Neural cell (in vitro differentiated cells): ENCODE results near the gene PREX1. TPM values are rescaled to one million over a fixed set of nuclear protein-coding genes. Genes with fewer than 3 reads are reported as not detected.
"Not testable (repeated sequence)": the region's sequence is repeated elsewhere in the genome, so short reads cannot be mapped to it uniquely, and the experiment has no call there.

Source experiments
- H2AFZ ChIP-seq: fragments of 200-600, 300-800 bp; sonication (generic), shearing (Covaris generic); 2 replicates; pipeline ENCODE4 v1.6.0; 2014; ENCODE audit warnings: low read depth, mild to moderate bottlenecking, antibody characterized with exemption, low read length, moderate library complexity
- H3F3A ChIP-seq: fragments of 200-600 bp; shearing (Covaris generic); 2 replicates; pipeline ENCODE4 v1.6.1; 2016; ENCODE audit warnings: mild to moderate bottlenecking, moderate library complexity, mixed read lengths, antibody characterized with exemption, low read length; ENCODE audit not compliant: insufficient read depth, poor library complexity, severe bottlenecking
- H3K27ac ChIP-seq: fragments of 200-600, 300-800 bp; sonication (generic), shearing (Covaris generic); 2 replicates; pipeline ENCODE4 v1.5.1; 2014; ENCODE audit warnings: mild to moderate bottlenecking, low read length, moderate library complexity
- H3K27me3 ChIP-seq: fragments of 300-800, 200-600 bp; sonication (generic), shearing (Covaris generic); 2 replicates; pipeline ENCODE4 v1.6.0; 2014; ENCODE audit warnings: mild to moderate bottlenecking, low read depth, low read length, moderate library complexity; ENCODE audit not compliant: insufficient read depth
- H3K36me3 ChIP-seq: fragments of 300-800, 200-600 bp; sonication (generic), shearing (Covaris generic); 2 replicates; pipeline ENCODE4 v1.5.1; 2014; ENCODE audit warnings: mild to moderate bottlenecking, antibody characterized with exemption, low read length, moderate library complexity; ENCODE audit not compliant: insufficient read depth
- H3K4me2 ChIP-seq: fragments of 300-800, 200-600 bp; sonication (generic), shearing (Covaris generic); 2 replicates; pipeline ENCODE4 v1.6.0; 2014; ENCODE audit warnings: mild to moderate bottlenecking, low read length
- H3K4me3 ChIP-seq: fragments of 300-800, 200-600 bp; sonication (generic), shearing (Covaris generic); 2 replicates; pipeline ENCODE4 v1.5.1; 2014; ENCODE audit warnings: mild to moderate bottlenecking, low read length, moderate library complexity
- H3K79me2 ChIP-seq: fragments of 200-600 bp; shearing (Covaris generic); replicated peaks from 2 replicates; pipeline ENCODE4 v1.6.0; 2014; ENCODE audit warnings: mild to moderate bottlenecking, low read length, moderate library complexity; ENCODE audit not compliant: insufficient read depth
- H3K9ac ChIP-seq: fragments of 300-800, 200-600 bp; sonication (generic), shearing (Covaris generic); 2 replicates; pipeline ENCODE4 v1.6.1; 2016; ENCODE audit warnings: mild to moderate bottlenecking, low read length, mixed read lengths
- H3K9me2 ChIP-seq: fragments of 200-600 bp; shearing (Covaris generic); 2 replicates; pipeline ENCODE4 v1.6.1; 2016; ENCODE audit warnings: mild to moderate bottlenecking, low read length, mixed read lengths; ENCODE audit not compliant: insufficient read depth
- H3K9me3 ChIP-seq: fragments of 200-600, 300-800 bp; sonication (generic), shearing (Covaris generic); 2 replicates; pipeline ENCODE4 v1.6.1; 2016; ENCODE audit warnings: mild to moderate bottlenecking, mixed run types, low read length, moderate library complexity, mixed read lengths
- H4K20me1 ChIP-seq: fragments of 200-600 bp; shearing (Covaris generic); 2 replicates; pipeline ENCODE4 v1.6.1; 2016; ENCODE audit warnings: mild to moderate bottlenecking, mixed run types; ENCODE audit not compliant: insufficient read depth
- EP300 ChIP-seq: fragments of 450-650 bp; conservative IDR thresholded peaks from 2 replicates; pipeline ENCODE4 v1.6.1; 2014; ENCODE audit warnings: antibody characterized with exemption, mild to moderate bottlenecking, moderate library complexity; ENCODE audit not compliant: poor library complexity, severe bottlenecking
- EZH2 ChIP-seq: fragments of 200-600, 300-800 bp; shearing (Covaris generic), sonication (generic); IDR thresholded peaks from 2 replicates; pipeline ENCODE4 v1.6.1; 2014; ENCODE audit warnings: antibody characterized with exemption, low read length, borderline replicate concordance, mild to moderate bottlenecking; ENCODE audit not compliant: insufficient read depth, poor library complexity, severe bottlenecking
- MXI1 ChIP-seq: fragments of 450-650 bp; conservative IDR thresholded peaks from 2 replicates; pipeline ENCODE4 v1.6.1; 2014; ENCODE audit warnings: antibody characterized with exemption, mild to moderate bottlenecking; ENCODE audit not compliant: poor library complexity, severe bottlenecking
- POLR2AphosphoS5 ChIP-seq: IDR thresholded peaks from 2 replicates; pipeline ENCODE4 v1.6.1; 2012
- RAD21 ChIP-seq: fragments of 450-650 bp; conservative IDR thresholded peaks from 2 replicates; pipeline ENCODE4 v1.6.1; 2014; ENCODE audit warnings: antibody characterized with exemption, mild to moderate bottlenecking, moderate library complexity
- SMC3 ChIP-seq: fragments of 450-650 bp; conservative IDR thresholded peaks from 2 replicates; pipeline ENCODE4 v1.6.1; 2014; ENCODE audit warnings: antibody characterized with exemption, mild to moderate bottlenecking, moderate library complexity; ENCODE audit not compliant: poor library complexity
- TAF1 ChIP-seq: IDR thresholded peaks from 2 replicates; pipeline ENCODE4 v1.6.1; 2012; ENCODE audit warnings: low read depth
- polyA plus RNA-seq: library from polyadenylated mRNA; depleted of rRNA; stranded (reverse); fragments of >200 nt; gene quantifications from 2 replicates; pipeline ENCODE4 v1.2.3, GENCODE V29; 2014
- TF ChIP-seq, protein P1 (sequence below): IDR thresholded peaks from 2 replicates; pipeline ENCODE4 v1.6.1; 2012; ENCODE audit warnings: borderline replicate concordance
- TF ChIP-seq, protein P2 (sequence below): fragments of 450-650 bp; IDR thresholded peaks from 2 replicates; pipeline ENCODE4 v1.5.1; 2014; ENCODE audit warnings: antibody characterized with exemption, mild to moderate bottlenecking, moderate library complexity; ENCODE audit not compliant: poor library complexity, severe bottlenecking

PREX1 gene
- polyA plus RNA-seq, 1 donor from 2014 or later, result 0.06 TPM

DNA sequence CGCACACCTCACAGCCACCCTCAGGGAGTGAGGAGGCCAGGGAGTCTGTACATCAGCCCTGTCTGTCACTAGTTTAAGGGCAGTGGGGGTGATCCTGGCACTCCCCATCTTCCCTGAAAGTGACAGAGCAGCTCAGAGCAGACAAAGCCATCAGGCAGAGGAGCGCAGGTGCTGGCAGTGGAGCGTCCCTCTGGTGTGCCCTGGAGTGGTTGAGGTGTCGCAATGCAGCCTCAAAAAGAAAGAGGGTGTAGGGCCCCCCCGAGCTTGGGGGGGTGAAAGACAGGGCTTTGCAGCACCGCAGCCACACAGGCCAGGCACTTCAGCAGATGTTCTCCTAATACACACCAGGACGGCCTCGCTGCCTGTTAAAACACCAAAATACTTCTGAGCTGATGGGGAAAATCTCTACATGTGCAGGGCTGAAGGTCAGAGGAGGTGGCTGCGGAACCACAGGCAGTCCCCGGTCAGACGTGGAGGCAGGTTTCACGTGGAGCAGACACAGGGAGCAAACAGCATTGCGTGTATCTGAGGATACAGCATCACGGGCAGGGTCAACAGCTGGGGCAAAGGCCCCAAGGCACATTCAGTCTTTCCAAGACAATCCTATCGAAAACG lies 69.5 kb downstream of the PREX1 start:
- Histone ChIP-seq H3F3A (no peaks in the 10 kb centered on the region), H2AFZ (no peak overlapping the region), H3K4me2 (no peak overlapping the region), H3K9me2 (no peaks in the 10 kb centered on the region), H3K79me2 (no peaks in the 10 kb centered on the region), H3K9ac (no peak overlapping the region), H4K20me1 (no peaks in the 10 kb centered on the region), H3K27ac (no peak overlapping the region), H3K27me3 (no peaks in the 10 kb centered on the region), H3K9me3 (no peaks in the 10 kb centered on the region), H3K4me3 (no peak overlapping the region), H3K36me3 (no peaks in the 10 kb centered on the region)
- TF ChIP-seq RAD21, result no peak
- no peak for TF ChIP-seq MXI1
- TF ChIP-seq EP300, result no peak
- TF ChIP-seq TAF1, result no peak
- TF ChIP-seq POLR2AphosphoS5, result no peak
- TF ChIP-seq, protein P1, sequence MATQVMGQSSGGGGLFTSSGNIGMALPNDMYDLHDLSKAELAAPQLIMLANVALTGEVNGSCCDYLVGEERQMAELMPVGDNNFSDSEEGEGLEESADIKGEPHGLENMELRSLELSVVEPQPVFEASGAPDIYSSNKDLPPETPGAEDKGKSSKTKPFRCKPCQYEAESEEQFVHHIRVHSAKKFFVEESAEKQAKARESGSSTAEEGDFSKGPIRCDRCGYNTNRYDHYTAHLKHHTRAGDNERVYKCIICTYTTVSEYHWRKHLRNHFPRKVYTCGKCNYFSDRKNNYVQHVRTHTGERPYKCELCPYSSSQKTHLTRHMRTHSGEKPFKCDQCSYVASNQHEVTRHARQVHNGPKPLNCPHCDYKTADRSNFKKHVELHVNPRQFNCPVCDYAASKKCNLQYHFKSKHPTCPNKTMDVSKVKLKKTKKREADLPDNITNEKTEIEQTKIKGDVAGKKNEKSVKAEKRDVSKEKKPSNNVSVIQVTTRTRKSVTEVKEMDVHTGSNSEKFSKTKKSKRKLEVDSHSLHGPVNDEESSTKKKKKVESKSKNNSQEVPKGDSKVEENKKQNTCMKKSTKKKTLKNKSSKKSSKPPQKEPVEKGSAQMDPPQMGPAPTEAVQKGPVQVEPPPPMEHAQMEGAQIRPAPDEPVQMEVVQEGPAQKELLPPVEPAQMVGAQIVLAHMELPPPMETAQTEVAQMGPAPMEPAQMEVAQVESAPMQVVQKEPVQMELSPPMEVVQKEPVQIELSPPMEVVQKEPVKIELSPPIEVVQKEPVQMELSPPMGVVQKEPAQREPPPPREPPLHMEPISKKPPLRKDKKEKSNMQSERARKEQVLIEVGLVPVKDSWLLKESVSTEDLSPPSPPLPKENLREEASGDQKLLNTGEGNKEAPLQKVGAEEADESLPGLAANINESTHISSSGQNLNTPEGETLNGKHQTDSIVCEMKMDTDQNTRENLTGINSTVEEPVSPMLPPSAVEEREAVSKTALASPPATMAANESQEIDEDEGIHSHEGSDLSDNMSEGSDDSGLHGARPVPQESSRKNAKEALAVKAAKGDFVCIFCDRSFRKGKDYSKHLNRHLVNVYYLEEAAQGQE, result no peak
- TF ChIP-seq, protein P2, sequence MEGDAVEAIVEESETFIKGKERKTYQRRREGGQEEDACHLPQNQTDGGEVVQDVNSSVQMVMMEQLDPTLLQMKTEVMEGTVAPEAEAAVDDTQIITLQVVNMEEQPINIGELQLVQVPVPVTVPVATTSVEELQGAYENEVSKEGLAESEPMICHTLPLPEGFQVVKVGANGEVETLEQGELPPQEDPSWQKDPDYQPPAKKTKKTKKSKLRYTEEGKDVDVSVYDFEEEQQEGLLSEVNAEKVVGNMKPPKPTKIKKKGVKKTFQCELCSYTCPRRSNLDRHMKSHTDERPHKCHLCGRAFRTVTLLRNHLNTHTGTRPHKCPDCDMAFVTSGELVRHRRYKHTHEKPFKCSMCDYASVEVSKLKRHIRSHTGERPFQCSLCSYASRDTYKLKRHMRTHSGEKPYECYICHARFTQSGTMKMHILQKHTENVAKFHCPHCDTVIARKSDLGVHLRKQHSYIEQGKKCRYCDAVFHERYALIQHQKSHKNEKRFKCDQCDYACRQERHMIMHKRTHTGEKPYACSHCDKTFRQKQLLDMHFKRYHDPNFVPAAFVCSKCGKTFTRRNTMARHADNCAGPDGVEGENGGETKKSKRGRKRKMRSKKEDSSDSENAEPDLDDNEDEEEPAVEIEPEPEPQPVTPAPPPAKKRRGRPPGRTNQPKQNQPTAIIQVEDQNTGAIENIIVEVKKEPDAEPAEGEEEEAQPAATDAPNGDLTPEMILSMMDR, result no peak
- no peak for TF ChIP-seq EZH2
- TF ChIP-seq SMC3, result no peak

DNA sequence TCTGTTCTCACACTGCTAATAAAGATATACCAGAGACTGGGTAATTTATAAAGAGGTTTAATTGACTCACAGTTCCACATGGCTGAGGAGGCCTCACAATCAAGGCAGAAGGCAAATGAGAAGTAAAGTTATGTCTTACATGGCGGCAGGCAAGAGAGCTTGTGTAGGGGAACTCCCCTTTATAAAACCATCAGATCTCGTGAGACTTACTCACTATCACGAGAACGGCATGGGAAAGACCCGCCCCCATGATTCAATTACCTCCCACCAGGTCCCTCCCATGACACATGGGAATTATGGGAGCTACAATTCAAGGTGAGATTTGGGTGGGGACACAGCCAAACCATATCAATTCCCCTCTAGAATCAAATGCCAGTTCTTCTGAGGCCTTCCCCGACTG lies 71.0 kb downstream of the PREX1 start:
- not testable (repeated sequence) for H3K4me3 ChIP-seq, H3K27me3 ChIP-seq, H3K27ac ChIP-seq, H3F3A ChIP-seq, H3K36me3 ChIP-seq, H3K9ac ChIP-seq, H3K4me2 ChIP-seq, H2AFZ ChIP-seq, H3K9me3 ChIP-seq, H4K20me1 ChIP-seq, H3K9me2 ChIP-seq, H3K79me2 ChIP-seq

DNA sequence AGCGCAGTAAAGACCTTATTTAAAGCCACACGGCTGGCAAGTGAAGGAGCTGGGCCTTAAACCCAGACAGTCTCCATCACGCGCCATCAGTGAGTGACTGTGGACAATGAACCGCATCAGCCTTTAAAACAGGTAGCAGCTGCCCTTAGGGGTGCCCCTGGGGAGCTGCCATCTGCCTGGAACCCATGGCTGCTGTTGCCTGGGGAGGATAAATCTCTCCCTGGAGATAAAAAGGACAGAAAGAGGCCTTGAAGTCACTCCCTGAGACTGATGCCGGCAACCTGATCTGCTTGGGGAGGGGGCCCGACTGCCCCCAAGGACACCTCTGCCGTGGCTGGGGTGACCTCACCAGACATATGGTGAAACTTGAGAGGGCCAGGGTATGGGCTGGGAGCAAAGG lies 73.5 kb downstream of the PREX1 start:
- no peaks in the 10 kb centered on the region for H3K9me3 ChIP-seq
- TF ChIP-seq, protein P1, result no peak
- TF ChIP-seq SMC3, result no peak
- TF ChIP-seq MXI1, result no peak
- TF ChIP-seq POLR2AphosphoS5, result no peak
- TF ChIP-seq RAD21, result no peak
- TF ChIP-seq EP300, result no peak
- TF ChIP-seq, protein P2, result no peak
- no peaks in the 10 kb centered on the region for H3K36me3 ChIP-seq
- no peaks in the 10 kb centered on the region for H3K79me2 ChIP-seq
- H2AFZ ChIP-seq, result no peak overlapping the region
- H3K27me3 ChIP-seq, result no peaks in the 10 kb centered on the region
- H3K9ac ChIP-seq, result no peak overlapping the region
- H4K20me1 ChIP-seq, result no peaks in the 10 kb centered on the region
- no peak overlapping the region for H3K27ac ChIP-seq
- no peak overlapping the region for H3K4me3 ChIP-seq
- H3K9me2 ChIP-seq, result no peaks in the 10 kb centered on the region
- H3K4me2 ChIP-seq, result no peak overlapping the region
- H3F3A ChIP-seq, result no peaks in the 10 kb centered on the region
